ENCODE measurements around the gene LRCH2. TPM values are rescaled to one million over a fixed set of nuclear protein-coding genes. Genes with fewer than 3 reads are reported as not detected.
A peak's percentile ranks its signal among the peaks of the same experiment; 100 is the strongest.

Gene LRCH2
- total and polyA plus RNA-seq, 11 donors, result 0.49 to 2.4 (median 1.1) TPM

DNA sequence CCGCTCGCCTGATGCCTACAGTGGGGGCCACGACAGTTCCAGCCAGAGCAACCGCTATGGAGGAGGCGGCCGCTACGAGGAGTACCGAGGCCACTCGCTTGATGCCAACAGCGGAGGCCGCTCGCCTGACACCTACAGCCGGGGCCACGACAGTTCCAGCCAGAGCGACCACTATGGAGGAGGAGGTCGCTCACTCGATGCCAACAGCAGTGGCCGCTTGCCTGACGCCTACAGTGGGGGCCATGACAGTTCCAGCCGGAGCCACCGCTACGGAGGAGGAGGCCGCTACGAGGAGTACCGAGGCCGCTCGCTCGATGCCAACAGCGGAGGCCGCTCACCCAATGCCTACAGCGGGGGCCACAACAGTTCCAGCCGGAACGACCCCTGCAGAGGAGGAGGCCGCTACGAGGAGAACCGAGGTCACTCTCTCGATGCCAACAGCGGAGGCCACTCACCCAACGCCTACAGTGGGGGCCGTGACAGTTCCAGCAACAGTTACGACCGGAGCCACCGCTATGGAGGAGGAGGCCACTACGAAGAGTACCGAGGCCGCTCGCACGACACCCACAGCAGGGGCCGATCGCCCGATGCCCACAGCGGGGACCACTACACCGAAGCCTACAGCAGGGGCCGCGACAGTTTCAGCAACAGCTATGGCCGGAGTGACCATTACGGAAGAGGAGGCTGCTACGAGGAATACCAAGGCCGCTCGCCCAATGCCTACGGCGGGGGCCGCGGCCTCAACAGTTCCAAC lies 42.2 kb downstream of the LRCH2 start:
- WGBS, 4 donors, result 90 to 96% (median 96%) methylated on average over 47 to 64 of the region's 64 CpGs
- TF ChIP-seq, protein P1, sequence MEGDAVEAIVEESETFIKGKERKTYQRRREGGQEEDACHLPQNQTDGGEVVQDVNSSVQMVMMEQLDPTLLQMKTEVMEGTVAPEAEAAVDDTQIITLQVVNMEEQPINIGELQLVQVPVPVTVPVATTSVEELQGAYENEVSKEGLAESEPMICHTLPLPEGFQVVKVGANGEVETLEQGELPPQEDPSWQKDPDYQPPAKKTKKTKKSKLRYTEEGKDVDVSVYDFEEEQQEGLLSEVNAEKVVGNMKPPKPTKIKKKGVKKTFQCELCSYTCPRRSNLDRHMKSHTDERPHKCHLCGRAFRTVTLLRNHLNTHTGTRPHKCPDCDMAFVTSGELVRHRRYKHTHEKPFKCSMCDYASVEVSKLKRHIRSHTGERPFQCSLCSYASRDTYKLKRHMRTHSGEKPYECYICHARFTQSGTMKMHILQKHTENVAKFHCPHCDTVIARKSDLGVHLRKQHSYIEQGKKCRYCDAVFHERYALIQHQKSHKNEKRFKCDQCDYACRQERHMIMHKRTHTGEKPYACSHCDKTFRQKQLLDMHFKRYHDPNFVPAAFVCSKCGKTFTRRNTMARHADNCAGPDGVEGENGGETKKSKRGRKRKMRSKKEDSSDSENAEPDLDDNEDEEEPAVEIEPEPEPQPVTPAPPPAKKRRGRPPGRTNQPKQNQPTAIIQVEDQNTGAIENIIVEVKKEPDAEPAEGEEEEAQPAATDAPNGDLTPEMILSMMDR (IDR thresholded peaks at IDR 0.05), result no peak
- TF ChIP-seq POLR2A (IDR thresholded peaks at IDR 0.05), result no peak
- H3K36me3 ChIP-seq, result no peaks in the 10 kb centered on the region

GRCh38 chrX:115190636-115191489 lies 43.0 kb downstream of the LRCH2 start:
- intact Hi-C loops (cut with DNase I), result no loop called here
- ATAC-seq, result no peak
- WGBS, 4 donors, result 91 to 97% (median 96%) methylated on average over 63 to 64 of the region's 64 CpGs

More for the DNA sequence above, 42.2 kb downstream of the LRCH2 start:
- H3K27me3 ChIP-seq, result peaks cover 0 to 18% (median 0%) of the 10 kb centered on the region in 9 donors
- peaks cover 0 to 9% (median 0%) of the 10 kb centered on the region in 12 donors for H3K9me3 ChIP-seq
- no peak for ATAC-seq
- intact Hi-C loops (cut with DNase I), result no loop called here
- DNase-seq, result no peak
- no peak overlapping the region for H3K27ac ChIP-seq
- no peak overlapping the region for H3K4me3 ChIP-seq
- no peaks in the 10 kb centered on the region for H3K4me1 ChIP-seq

GRCh38 chrX:115189646-115190635 lies 44.0 kb downstream of the LRCH2 start:
- peak in 1 of 4 donors; percentile 34 for ATAC-seq
- peaks cover 0 to 9% (median 0%) of the 10 kb centered on the region in 12 donors for H3K9me3 ChIP-seq
- 94 to 97% (median 97%) methylated on average over 61 to 76 of the region's 76 CpGs for WGBS, 4 donors

More at GRCh38 chrX:115190636-115191489, 43.0 kb downstream of the LRCH2 start:
- no peaks in the 10 kb centered on the region for H3K36me3 ChIP-seq
- no peak overlapping the region for H3K27ac ChIP-seq
- no peak for DNase-seq
- H3K9me3 ChIP-seq, result peaks cover 0 to 9% (median 0%) of the 10 kb centered on the region in 12 donors
- H3K4me3 ChIP-seq, result no peak overlapping the region
- H3K4me1 ChIP-seq, result no peaks in the 10 kb centered on the region
- peaks cover 0 to 10% (median 0%) of the 10 kb centered on the region in 9 donors for H3K27me3 ChIP-seq
- no peak for TF ChIP-seq POLR2A (IDR thresholded peaks at IDR 0.05)
- TF ChIP-seq, protein P1 (IDR thresholded peaks at IDR 0.05), result no peak

More at GRCh38 chrX:115189646-115190635, 44.0 kb downstream of the LRCH2 start:
- intact Hi-C loops (cut with DNase I), result no loop called here
- Histone ChIP-seq H3K4me1 (no peaks in the 10 kb centered on the region), H3K36me3 (no peaks in the 10 kb centered on the region), H3K27ac (no peak overlapping the region), H3K4me3 (no peak overlapping the region), H3K27me3 (peaks cover 0 to 2% (median 0%) of the 10 kb centered on the region in 9 donors)
- TF ChIP-seq, protein P1 (IDR thresholded peaks at IDR 0.05), result no peak
- TF ChIP-seq POLR2A (IDR thresholded peaks at IDR 0.05), result no peak
- no peak for DNase-seq
